HG03039 (cell line): ENCODE measurements around the gene MEPE.

Experiments
- ATAC-seq: cut with Tn5 transposase; IDR thresholded peaks from one replicate; pipeline ENCODE4 v1.9.1; 2021; ENCODE audit warnings: mild to moderate bottlenecking, moderate library complexity; ENCODE audit not compliant: unreplicated experiment

Gene MEPE, protein sequence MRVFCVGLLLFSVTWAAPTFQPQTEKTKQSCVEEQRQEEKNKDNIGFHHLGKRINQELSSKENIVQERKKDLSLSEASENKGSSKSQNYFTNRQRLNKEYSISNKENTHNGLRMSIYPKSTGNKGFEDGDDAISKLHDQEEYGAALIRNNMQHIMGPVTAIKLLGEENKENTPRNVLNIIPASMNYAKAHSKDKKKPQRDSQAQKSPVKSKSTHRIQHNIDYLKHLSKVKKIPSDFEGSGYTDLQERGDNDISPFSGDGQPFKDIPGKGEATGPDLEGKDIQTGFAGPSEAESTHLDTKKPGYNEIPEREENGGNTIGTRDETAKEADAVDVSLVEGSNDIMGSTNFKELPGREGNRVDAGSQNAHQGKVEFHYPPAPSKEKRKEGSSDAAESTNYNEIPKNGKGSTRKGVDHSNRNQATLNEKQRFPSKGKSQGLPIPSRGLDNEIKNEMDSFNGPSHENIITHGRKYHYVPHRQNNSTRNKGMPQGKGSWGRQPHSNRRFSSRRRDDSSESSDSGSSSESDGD

DNA sequence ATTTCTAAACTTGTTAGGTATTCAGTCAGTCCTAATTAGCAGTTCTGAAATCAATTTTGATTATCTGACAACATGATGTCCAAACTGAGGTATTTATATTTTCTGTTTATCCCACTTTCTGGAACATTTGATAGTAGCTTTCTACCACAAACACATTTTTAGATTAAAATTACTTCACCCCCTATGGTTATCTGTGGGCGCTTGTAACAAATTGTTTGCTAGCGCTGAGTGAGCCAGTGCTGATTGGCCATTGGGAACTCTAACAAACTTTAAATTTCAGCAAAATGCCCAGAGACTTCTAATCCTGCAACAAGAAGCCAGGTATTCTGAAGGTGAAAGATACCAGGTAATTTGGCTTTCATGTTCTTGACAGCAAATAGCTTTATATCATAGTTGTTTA, at the start of gene MEPE:
Gene MEPE, plus strand, starts transcription at position 301 of the 400 bp plus-strand sequence. CDS start 1,746 bp downstream, outside the sequence.
- no peak for ATAC-seq

DNA sequence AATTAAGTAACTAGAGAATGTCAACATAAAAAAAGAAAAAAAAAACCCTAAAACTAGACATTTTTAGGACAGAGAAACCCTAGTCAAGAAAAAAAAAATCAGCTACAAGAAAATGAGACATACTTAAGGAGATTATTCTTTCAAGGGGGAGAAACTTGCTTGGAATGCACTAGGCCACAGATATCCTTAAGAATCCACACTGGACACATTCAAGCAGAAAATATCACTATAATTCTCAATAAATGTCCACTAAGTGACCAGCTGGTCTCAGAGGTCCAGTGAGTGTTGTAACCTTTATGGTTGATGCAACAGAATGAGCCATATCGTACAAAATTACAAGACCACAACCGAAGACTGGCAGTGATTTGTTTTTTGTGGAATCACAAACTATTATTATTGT, 49.0 kb upstream of the MEPE start:
- no peak for ATAC-seq

DNA sequence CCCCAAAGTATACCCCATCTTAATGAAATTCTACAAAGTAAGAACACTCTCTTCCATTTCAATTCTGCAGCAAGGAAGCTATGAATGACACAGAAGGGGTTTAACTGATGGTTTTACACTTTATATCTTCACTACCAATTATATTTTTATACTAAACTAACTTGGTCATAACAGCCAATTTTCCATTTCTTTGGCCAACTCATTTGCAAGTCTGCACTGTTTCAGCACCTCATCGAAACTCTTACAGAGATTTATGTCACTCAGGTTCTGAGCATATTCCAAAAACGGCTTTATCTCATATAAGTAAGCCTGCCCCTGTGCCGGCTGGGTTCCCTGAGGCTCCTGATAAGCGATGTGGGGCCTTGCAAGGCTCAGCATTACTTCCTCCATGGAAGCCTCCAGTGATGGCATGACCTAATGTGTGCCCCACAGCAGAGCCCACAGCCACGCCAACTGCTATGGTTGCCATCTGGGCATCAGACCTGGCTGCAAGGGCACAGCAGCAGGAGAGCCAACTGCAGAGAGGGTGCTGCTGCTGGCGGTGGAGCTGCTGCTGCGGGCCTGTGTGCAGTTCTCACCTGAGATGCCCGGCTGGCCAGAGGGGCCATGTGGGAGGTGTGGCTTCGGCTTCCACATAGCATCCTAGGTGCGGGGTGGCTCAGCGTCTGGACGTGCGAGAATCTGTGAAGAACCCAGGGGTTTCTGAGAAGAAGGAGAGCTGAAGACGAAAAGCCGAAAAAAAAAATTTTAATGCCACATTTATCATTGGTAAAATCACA, 46.8 kb upstream of the MEPE start:
- no peak for ATAC-seq

DNA sequence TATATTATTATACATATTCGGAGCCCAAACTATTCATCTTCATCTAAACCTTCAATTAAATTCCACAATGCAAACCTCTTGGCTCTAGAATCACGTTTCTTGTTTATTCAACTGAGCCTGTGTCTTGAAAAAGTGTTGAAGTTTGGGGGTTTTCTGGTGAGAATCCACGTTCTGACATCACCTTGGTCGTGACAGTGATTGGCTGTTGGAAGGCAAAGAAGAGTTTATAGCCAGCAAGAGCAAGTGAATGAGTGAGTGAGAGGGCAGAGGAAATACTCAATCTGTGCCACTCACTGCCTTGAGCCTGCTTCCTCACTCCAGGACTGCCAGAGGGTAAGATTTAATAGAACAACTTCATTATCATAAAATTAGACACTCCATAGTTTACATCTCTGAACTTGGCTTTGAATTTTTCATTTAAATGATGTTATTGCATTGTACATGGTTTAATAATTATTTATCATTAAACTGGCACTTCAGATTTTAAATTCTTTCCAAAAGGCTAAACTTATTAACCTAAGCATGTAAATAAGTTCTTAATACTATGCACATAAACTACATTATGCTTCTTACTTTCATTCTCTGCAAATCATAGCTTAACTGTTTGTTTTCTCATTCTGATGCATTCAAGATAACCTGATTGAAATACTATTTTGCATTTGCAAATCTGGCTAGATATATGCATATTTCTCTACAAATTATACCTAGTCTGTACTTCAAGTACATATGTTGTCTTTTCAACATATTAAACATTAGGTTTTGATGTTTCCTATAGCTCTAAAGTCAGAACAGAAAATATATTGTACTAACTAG, 33.3 kb upstream of the MEPE start, which contains the start of gene IBSP:
Gene IBSP, plus strand, starts transcription at position 254 of the 813 bp plus-strand sequence. CDS start 2,808 bp downstream, outside the sequence.
- ATAC-seq, result no peak

DNA sequence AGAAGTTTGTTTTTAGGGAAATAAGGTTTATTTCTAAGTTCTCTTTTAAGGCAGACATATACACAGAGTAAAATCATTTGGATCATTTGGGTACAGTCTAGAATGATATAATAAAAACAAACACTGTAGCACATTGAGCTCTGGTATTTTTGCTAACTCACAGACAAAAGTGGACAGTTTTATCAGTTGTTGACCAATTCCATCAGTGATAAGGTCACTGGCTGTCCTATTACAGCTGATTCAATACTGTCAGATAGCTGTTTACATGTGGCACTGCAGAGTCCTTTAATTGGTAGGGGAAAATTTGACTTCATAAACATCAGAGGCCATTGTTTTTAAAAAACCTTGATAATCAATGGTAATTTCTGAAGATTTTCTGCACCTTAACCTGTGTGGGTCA, 29.9 kb upstream of the MEPE start:
- no peak for ATAC-seq

DNA sequence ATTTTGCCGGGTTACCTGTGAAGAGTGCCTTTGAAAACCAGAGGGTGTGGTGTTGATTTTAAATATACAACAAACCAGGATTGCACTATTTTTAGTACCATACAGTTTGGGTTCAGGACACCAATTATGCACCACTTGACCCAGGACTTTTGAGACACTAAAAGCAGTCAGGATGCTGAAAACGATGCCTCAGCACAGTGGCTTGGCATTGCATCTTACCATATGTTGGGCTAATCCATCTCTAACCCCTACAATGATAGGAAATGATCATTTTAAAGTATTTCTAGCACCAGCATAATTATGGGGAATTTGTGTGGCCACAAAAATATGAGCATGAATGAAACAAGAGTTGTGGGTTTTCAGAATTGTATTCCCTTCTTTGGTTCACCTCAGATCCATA, 29.3 kb upstream of the MEPE start:
- ATAC-seq, result no peak

DNA sequence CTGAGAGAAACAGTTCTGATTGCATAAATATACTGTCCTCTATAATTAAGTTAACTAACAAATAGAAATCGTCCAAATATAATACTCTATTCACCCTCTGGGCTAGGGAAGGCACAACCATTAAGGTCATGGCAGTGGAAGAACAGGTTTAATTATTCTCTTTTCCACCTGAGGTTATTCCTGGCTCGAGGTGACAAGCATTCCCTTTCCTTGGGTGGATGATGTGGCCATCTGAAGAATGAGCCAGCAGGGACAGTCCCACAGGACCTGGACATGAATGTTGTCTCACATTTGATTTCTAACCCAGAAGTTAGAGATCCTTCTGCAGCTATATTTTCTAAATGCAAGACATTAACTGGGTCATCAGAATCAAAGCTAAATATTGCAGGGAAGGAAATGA, 27.9 kb upstream of the MEPE start:
- ATAC-seq, result no peak

DNA sequence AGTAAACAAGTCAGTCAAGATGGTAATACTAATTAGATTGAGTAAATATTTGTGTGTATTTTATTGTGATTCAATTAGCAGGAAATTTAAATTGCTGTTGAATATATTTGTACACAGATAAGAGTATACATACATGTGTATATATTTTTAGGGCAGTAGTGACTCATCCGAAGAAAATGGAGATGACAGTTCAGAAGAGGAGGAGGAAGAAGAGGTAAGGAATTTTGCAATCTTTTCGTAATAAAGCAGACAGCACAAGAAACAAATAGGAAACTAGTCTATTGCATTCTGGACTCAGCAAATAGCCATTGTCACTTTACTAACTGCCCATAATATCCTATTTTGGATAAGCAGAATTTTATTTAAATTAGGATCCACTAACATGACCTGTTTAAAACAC, 26.8 kb upstream of the MEPE start:
- ATAC-seq, result no peak

DNA sequence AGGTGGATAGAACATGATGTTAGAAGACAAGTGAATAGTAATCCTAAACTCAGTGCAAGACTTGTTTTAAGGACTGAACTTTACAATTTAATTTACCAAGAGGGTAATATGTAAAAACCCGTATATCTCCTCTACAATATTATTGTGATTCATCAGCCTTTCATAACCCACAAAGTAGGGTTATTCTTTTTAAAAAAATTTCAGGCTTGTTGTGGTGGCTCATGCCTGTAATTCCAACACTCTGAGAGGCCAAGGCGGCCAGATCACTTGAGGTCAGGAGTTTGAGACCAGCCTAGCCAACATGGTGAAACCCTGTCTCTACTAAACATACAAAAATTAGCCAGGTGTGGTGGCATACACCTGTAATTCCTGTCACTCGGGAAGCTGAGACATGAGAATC, 26.2 kb upstream of the MEPE start:
- ATAC-seq, result no peak

DNA sequence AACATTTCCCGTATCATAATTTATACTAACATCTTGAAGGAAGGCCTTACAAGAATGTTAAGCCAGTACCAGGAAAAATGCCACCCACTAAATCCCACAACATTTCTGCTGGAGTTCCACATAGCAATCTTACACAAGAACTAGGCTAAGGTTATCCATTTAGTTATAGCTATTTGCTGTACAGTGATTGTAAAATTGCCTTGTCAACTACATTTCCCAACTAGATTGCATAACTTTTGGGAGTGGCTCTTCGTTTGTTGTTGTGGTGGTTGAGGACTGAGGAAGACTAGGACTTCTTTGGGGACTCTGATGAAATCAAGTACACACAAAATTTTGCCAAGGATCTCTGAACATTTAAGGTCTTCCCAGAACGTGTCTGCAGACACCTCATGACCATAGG, 25.4 kb upstream of the MEPE start:
- no peak for ATAC-seq

DNA sequence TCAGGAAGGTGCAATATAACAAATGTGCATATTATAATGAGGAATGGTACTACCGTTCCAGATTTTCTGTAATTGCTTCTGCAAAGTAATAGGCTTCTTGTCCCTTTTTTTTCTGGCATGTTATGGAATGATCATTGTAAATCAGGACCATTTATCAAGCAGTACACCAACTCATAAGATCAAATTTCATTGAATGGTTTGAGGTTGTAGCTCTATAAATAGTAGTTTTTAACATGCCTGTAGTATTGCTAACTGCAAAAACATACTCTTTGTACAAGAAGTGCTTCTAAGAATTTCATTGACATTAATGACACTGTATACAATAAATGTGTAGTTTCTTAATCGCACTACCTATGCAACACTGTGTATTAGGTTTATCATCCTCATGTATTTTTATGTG, 20.8 kb upstream of the MEPE start:
- ATAC-seq, result no peak

DNA sequence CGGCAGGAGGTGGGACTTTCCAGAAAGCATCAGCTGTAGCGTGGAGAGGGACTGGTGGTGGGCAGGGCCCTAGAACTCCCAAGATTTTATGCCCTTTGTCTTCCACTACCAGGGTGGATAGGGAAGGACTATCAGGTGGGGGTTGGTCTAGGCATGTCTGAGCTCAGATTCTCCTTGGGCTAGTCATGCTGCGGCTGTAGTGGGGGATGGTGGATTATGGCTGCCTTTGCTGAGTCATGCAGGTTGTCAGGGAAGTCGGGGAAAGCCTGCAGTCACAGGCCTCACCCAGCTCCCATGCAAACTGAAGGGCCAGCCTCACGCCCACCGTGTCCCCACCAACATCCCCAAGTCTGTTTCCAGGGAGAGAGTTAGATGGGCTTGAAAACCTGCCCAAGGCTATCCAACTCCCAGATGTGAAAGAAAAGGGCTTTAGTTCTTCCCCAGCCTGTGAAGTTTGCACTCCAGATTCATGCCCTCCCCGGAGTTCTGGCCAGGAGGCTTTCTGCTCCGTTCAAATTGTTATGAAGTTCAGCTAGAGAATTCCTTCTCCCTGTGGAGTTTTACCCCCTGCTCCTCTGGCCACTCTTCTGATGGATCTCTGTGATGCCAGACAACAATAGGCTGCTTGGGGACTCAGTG, 13.4 kb upstream of the MEPE start:
- no peak for ATAC-seq

DNA sequence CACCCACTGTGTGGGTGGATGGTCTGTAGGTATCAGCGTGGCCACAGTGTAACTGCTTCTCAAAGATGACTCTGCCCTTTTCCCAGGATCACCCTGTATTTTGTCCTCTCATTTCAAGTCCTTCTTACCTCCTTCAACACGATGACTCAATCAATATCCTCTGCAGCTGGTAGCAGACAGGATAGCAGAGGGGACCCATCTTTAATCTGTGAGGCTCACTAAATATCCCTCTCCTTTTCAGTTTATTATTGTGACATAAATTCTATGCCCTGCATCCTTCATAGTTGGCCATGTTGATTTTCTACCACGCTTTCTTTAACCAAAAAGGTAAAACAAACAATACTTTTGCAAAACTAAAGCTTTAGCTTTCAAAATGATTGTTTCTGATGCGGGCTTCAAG, 9.6 kb upstream of the MEPE start:
- no peak for ATAC-seq

DNA sequence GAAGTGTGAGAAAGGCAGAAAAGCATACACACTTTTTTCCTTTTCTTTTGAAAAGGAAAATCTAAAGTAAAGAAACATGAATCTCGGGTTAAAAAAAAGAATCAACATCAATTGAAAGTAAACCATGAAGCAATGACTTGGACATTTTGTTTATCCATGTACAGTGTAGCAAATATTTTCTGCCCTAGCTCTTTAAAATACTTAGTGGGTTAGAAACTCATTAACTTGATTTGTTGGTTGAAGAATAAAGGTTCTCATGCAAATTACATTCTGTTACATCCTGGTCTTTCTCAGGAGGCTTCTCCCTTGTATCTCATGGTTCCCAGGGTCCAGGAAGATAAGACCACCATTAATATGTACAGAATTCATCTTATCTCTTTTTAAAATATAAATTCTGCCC, 9.0 kb upstream of the MEPE start:
- ATAC-seq, result no peak

DNA sequence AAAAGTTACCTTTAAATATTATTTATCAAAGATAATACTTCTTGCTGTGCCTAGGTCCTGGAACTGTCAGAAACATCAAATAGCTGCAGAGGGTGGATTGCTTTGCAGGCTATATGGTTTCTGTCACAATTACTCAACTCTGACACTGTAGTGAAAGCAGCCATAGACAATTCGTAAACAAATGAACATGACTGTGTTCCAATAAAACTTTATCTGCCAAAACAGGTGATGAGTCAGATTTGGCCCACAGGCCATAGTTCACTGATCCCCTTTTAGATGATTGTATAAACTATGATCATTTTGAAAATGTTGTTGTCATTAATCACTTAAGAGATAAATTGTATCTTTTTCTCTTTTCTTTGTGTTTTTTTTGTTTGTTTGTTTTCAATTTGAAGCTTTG, 8.4 kb upstream of the MEPE start:
- ATAC-seq, result no peak

DNA sequence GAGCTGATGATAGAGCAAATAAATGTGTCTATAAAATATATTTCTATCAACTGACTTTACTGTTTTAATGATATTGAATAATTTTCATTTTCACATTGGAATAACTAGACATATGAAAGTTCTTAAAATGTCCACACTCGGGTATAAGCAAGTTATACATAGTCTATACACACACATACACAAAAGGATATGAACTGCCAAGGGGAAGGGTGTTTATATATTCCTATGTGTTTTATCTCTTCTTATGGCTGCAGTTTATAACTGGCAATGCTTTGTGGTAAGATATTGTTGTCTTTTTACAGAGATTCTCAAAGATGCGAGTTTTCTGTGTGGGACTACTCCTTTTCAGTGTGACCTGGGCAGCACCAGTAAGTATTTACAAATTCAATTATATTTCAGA, 1.6 kb downstream of the MEPE start:
- no peak for ATAC-seq

DNA sequence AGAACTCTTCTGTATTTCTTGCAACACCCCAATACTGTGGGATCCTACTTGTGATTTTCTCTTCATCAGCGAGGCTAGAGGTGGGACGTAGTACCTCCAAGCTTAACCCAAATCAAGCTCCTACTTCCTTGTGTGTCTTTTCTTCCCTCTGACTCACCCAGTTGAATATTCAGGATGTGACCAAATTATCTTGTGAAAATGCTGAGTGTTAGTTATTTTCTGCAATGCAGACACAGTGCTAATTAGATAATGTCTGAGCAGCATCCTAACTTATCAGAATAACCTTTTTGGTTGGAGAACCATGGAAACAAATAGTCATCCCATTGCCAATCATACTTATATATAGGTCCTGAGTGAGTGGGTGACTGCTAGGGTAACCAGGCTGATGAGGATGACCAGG, 2.4 kb downstream of the MEPE start:
- ATAC-seq, result no peak

DNA sequence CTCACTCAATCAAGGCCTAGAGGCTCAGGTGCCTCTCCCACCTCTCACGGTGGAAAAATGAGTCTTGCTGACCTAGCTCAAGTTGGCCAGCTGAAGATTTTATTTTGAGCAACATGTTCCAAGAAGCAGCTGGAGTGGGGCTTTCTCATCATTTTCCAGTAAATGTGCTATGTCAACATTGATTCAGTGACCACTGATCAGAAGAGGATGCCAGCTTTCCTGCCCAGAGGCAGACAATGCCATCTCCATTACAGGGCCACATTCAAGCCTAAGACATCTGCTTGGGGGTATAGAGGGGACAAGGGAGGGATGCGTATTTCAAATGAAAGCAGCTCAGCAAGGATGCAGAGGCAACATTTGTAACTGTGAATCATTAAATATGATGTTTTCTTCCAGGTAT, 3.0 kb downstream of the MEPE start:
- no peak for ATAC-seq

DNA sequence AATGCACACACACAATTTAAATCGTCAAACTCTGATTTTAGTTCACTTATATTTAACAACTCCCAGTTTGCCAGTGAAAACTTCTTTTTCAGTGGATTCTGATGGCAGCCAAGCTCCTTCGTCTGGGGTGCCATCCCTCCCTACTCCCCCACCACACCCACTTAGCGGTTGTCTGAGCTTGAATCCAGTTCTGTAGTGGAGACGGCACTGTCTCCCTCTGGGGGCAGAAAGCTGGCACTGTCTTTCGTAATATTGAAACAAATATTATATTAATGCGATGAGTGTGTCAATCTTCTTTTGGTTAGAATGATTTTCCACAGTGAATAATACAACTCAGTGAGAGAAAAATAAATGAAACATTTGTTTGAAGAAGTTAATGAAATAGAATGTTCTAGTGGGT, 5.4 kb downstream of the MEPE start:
- ATAC-seq, result no peak

DNA sequence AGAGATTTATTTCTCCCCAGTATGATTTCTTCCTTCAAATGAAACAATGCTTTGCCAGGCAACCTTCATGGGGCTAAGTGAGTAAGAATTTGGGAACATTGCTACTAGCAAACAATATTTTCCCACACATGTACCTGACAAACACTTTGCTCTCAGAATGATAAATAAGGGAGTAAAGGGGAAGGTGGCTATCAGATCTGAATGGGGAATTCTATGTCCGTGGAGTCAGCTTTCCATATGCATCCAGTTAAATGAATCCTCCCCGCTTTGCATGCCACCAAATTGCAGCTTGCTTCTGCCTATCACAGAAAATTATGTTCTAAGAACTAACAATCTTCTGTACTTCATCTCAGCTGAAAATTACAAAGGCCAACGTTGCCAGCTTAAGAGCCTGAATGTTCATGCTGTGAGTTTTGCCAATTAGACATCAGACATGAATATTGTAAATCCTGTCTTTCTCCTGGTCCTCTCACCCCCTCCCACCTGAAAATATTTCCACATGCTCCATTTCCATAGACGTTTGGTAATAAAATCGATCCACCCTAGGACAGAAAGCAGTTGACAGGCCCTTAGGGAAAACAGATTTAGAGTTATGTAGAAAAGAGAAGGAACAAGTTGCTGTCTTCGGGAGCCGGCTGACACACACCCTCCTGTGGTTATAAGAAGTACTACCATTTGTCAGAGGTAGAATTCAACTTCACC, 6.3 kb downstream of the MEPE start:
- ATAC-seq, result peak; percentile 53
